Type B pancreatic cell (in vitro differentiated cells): ENCODE measurements around the gene ABLIM2. TPM values are rescaled to one million over a fixed set of nuclear protein-coding genes. Genes with fewer than 3 reads are reported as not detected.

ENCODE experiments used
- DNase-seq: peaks from one replicate; pipeline ENCODE4 v3.0.0; 2021; ENCODE audit warnings: mixed read lengths; ENCODE audit not compliant: unreplicated experiment; ENCODE audit errors: extremely low spot score
- H3K27ac Mint-ChIP-seq: 2 replicates; pipeline ENCODE4 v1.8.0; 2021; ENCODE audit warnings: mild to moderate bottlenecking, mixed read lengths
- H3K27me3 Mint-ChIP-seq: 2 replicates; pipeline ENCODE4 v1.8.0; 2021; ENCODE audit warnings: mixed read lengths
- H3K36me3 Mint-ChIP-seq: 2 replicates; pipeline ENCODE4 v1.8.0; 2021; ENCODE audit warnings: mixed read lengths
- H3K4me1 Mint-ChIP-seq: one replicate; pipeline ENCODE4 v1.8.0; 2021; ENCODE audit warnings: mixed read lengths; ENCODE audit not compliant: unreplicated experiment
- H3K4me3 Mint-ChIP-seq: 2 replicates; pipeline ENCODE4 v1.8.0; 2021; ENCODE audit warnings: mild to moderate bottlenecking, mixed read lengths
- H3K9me3 Mint-ChIP-seq: 2 replicates; pipeline ENCODE4 v1.8.0; 2021; ENCODE audit warnings: mixed read lengths
- total RNA-seq: library from RNA; stranded (reverse); gene quantifications from 2 replicates; pipeline ENCODE4 v1.2.1, GENCODE V29; 2021; ENCODE audit warnings: low replicate concordance
- TF ChIP-seq, protein P1 (sequence below): fragments of 200-600 bp; sonication (generic); conservative IDR thresholded peaks from 2 replicates; pipeline ENCODE4 v1.5.0; 2021; ENCODE audit warnings: antibody characterized with exemption, mild to moderate bottlenecking

Gene ABLIM2
- total RNA-seq, 1 donor from 2014 or later, result 2.6 TPM

DNA sequence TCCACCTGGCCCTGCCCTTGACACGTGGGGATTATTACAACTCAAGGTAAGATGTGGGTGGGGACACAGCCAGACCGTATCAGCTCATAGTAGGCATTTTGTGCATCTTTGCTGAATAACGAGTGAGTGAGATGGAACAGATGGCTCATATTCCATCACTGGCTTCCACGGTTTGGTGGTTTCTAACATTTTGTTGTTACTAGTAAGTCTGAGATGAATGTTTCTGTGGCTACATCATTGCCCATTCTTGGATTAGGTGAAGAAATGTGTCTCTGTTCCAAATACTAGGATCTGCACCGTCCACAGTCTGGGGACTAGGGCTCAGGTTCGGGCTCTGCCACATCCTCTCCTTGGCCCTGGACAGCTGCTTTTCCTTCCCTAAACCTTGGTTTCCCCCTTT is 3.6 kb downstream of the ABLIM2 start:
- peaks cover 11% of the 10 kb centered on the region for H3K4me1 Mint-ChIP-seq
- no peak overlapping the region for H3K4me3 Mint-ChIP-seq
- no peak for DNase-seq
- H3K36me3 Mint-ChIP-seq, result no peaks in the 10 kb centered on the region
- no peak overlapping the region for H3K27ac Mint-ChIP-seq
- peaks cover 62% of the 10 kb centered on the region for H3K27me3 Mint-ChIP-seq
- H3K9me3 Mint-ChIP-seq, result no peaks in the 10 kb centered on the region
- TF ChIP-seq, protein P1, sequence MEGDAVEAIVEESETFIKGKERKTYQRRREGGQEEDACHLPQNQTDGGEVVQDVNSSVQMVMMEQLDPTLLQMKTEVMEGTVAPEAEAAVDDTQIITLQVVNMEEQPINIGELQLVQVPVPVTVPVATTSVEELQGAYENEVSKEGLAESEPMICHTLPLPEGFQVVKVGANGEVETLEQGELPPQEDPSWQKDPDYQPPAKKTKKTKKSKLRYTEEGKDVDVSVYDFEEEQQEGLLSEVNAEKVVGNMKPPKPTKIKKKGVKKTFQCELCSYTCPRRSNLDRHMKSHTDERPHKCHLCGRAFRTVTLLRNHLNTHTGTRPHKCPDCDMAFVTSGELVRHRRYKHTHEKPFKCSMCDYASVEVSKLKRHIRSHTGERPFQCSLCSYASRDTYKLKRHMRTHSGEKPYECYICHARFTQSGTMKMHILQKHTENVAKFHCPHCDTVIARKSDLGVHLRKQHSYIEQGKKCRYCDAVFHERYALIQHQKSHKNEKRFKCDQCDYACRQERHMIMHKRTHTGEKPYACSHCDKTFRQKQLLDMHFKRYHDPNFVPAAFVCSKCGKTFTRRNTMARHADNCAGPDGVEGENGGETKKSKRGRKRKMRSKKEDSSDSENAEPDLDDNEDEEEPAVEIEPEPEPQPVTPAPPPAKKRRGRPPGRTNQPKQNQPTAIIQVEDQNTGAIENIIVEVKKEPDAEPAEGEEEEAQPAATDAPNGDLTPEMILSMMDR, result no peak

DNA sequence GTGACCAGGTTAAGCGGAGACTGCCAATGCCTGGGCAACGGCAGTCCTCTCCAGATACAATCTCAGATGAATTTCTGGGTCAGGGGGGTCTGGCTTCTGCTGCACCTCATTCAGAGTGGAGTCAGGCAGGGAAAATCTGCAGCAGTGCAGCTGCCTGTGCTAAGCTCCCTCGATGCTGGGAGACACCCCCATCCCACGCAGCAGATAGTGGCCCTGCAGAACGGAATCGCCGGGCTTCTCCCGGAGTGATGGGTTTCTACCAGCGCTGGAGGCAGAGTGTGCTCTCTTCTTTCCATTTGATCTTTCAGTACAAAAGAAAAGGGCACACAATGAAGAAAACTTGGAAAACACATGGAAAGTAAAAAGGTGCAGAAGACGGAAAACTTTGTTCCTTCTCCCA is 5.2 kb downstream of the ABLIM2 start:
- DNase-seq, result no peak
- no peaks in the 10 kb centered on the region for H3K9me3 Mint-ChIP-seq
- peaks cover 51% of the 10 kb centered on the region for H3K27me3 Mint-ChIP-seq
- no peaks in the 10 kb centered on the region for H3K4me1 Mint-ChIP-seq
- no peak overlapping the region for H3K27ac Mint-ChIP-seq
- H3K4me3 Mint-ChIP-seq, result no peak overlapping the region
- no peaks in the 10 kb centered on the region for H3K36me3 Mint-ChIP-seq
- TF ChIP-seq, protein P1, result no peak

DNA sequence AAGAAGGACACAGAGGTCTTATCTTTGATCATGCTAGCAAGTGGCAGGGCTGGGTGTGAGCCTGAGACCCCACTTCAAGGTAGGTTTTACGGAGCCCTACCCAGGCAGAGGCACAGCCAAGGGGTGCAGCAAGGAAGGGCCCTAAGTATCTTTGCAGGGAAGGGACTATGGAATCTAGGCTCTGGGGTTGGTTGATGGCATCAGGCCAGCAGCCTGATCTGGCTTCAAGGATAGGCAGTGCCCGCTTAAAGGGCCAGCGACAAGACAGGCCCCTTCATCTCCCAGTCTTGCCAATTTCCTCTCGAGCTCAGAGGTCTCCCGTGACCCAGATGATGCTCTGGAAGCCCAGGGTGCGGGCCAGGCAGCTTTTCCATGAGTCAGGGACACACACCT is 5.8 kb downstream of the ABLIM2 start:
- H3K4me3 Mint-ChIP-seq, result no peak overlapping the region
- H3K4me1 Mint-ChIP-seq, result no peaks in the 10 kb centered on the region
- H3K36me3 Mint-ChIP-seq, result no peaks in the 10 kb centered on the region
- TF ChIP-seq, protein P1, result no peak
- H3K27me3 Mint-ChIP-seq, result peaks cover 51% of the 10 kb centered on the region
- DNase-seq, result no peak
- no peak overlapping the region for H3K27ac Mint-ChIP-seq
- H3K9me3 Mint-ChIP-seq, result no peaks in the 10 kb centered on the region

DNA sequence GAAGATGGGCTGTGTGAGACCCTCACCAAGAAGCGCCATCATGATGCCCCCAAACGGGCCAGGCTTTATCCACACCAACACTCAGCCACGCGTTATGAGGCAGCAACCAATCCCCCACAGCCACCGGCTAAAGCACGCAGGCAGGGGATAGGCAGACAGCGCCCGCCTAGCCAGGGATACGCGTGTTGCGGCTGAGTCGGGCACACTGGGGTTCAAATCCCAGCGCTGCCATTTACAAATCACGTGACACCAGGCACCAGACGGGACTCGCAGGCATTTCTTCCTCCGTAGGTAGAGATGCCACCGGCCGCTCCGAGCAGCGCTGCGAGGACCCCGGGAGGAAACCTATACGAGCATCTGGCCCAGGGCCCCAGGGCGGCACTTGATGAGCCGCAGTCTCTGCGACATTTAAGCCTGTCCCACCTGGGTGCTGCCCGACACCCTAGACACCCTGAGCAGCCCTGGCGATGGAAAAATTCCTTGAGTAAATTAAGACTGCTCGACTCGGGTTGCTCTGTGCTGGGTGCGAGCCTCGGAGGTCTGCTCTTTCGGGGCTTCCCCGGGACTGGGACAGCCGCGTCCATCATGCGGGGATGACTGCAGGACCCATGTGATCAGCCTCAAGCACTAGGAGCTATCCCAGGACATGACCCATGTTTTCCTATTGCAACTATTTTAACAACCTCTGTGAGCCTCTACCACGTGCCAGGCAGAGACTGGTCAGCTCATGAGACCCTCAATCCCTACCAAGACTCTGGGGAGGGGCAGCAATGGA is 6.3 kb downstream of the ABLIM2 start:
- Mint-ChIP-seq H3K27ac (no peak overlapping the region), H3K4me3 (no peak overlapping the region), H3K9me3 (no peaks in the 10 kb centered on the region), H3K27me3 (peaks cover 47% of the 10 kb centered on the region), H3K4me1 (peaks cover 2% of the 10 kb centered on the region), H3K36me3 (no peaks in the 10 kb centered on the region)
- TF ChIP-seq, protein P1, result no peak
- no peak for DNase-seq

DNA sequence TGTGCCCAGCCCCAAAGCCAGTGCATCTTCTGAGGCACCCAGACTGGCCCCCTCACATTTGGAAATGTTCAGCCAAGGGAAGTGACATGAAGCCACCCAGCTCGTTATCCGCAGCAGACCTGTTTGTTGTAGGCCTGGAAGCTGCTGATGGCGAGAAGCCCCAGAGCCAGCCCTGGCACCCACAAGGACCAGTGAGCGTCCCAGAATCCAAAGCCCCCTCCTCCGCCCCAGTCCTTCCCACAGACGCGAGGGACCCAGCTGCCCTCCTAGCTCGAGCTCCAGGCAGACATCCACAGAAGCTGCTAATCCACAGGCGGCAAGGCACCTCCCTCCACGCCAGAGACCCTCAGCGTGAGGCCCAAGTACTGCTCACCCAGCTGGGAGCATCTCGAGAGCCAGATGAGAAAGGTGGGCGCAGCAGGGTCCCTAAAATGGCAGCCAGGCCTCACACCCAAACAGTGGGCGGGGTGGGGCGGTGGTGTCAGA is 7.4 kb downstream of the ABLIM2 start:
- Mint-ChIP-seq H3K27me3 (peaks cover 39% of the 10 kb centered on the region), H3K9me3 (no peaks in the 10 kb centered on the region), H3K36me3 (no peaks in the 10 kb centered on the region), H3K4me3 (no peak overlapping the region), H3K27ac (no peak overlapping the region), H3K4me1 (peaks cover 7% of the 10 kb centered on the region)
- DNase-seq, result no peak
- TF ChIP-seq, protein P1, result no peak
